Keratinocyte (primary cell): ENCODE data around the gene KPNA5. TPM values are rescaled to one million over a fixed set of nuclear protein-coding genes. Genes with fewer than 3 reads are reported as not detected.

ENCODE experiments used
- DNase-seq: peaks from one replicate; pipeline ENCODE4 v3.0.0-alpha.2; 2011; ENCODE audit warnings: low read depth, missing footprints, low spot score
- FAIRE-seq: peaks from 2 replicates; lab custom pipeline; 2011; peaks lifted over from hg19 to GRCh38; lab: Jason Lieb, UNC
- H2AFZ ChIP-seq: 2 replicates; pipeline ENCODE4 v1.6.0; 2012; ENCODE audit warnings: low read length, control low read depth, inconsistent platforms; ENCODE audit not compliant: control insufficient read depth
- H3K27ac ChIP-seq: 2 replicates; pipeline ENCODE4 v1.5.1; 2011; ENCODE audit warnings: low read length; ENCODE audit not compliant: control insufficient read depth, insufficient read depth
- H3K27me3 ChIP-seq: 3 replicates; pipeline ENCODE4 v1.6.0; 2011; ENCODE audit warnings: low read length; ENCODE audit not compliant: control insufficient read depth, insufficient read depth; ENCODE audit errors: extremely low read depth
- H3K36me3 ChIP-seq, 2 experiments: 2 replicates in 1 of 2; 3 replicates in 1 of 2; pipeline ENCODE4 v1.5.1; 2011; ENCODE audit warnings: low read length in 2 of 2, mild to moderate bottlenecking in 1 of 2; ENCODE audit not compliant: control insufficient read depth in 2 of 2, insufficient read depth in 2 of 2; ENCODE audit errors: extremely low read depth in 1 of 2
- H3K4me1 ChIP-seq: 3 replicates; pipeline ENCODE4 v1.5.1; 2011; ENCODE audit warnings: low read length; ENCODE audit not compliant: control insufficient read depth, insufficient read depth; ENCODE audit errors: extremely low read depth
- H3K4me2 ChIP-seq: 3 replicates; pipeline ENCODE4 v1.6.0; 2011; ENCODE audit warnings: low read depth, low read length; ENCODE audit not compliant: control insufficient read depth, insufficient read depth; ENCODE audit errors: extremely low read depth
- H3K4me3 ChIP-seq, 3 experiments: fragments of 200-600 bp in 1 of 3; sonication (generic) in 1 of 3; 2 replicates in 2 of 3; 3 replicates in 1 of 3; pipeline ENCODE4 v1.5.1; 2011 to 2016; ENCODE audit warnings: low read length in 3 of 3, mild to moderate bottlenecking in 3 of 3, control low read depth in 2 of 3, inconsistent platforms in 1 of 3, low read depth in 1 of 3, mixed read lengths in 1 of 3, mixed run types in 1 of 3, moderate library complexity in 1 of 3; ENCODE audit not compliant: control insufficient read depth in 2 of 3, insufficient read depth in 2 of 3; ENCODE audit errors: extremely low read depth in 1 of 3
- H3K79me2 ChIP-seq: 2 replicates; pipeline ENCODE4 v1.6.0; 2012; ENCODE audit warnings: low read length; ENCODE audit not compliant: control insufficient read depth, insufficient read depth
- H3K9ac ChIP-seq: 3 replicates; pipeline ENCODE4 v1.6.0; 2011; ENCODE audit warnings: low read length; ENCODE audit not compliant: control insufficient read depth, insufficient read depth; ENCODE audit errors: extremely low read depth
- H3K9me1 ChIP-seq: 3 replicates; pipeline ENCODE4 v1.6.0; 2011; ENCODE audit warnings: low read length; ENCODE audit not compliant: control insufficient read depth, insufficient read depth; ENCODE audit errors: extremely low read depth
- H3K9me3 ChIP-seq: 2 replicates; pipeline ENCODE4 v1.5.1; 2012; ENCODE audit warnings: low read depth, low read length; ENCODE audit not compliant: control insufficient read depth
- H4K20me1 ChIP-seq: 3 replicates; pipeline ENCODE4 v1.6.0; 2011; ENCODE audit warnings: low read length; ENCODE audit not compliant: control insufficient read depth, insufficient read depth; ENCODE audit errors: extremely low read depth
- EZH2 ChIP-seq: IDR thresholded peaks from one replicate; pipeline ENCODE4 v1.6.1; 2012; ENCODE audit warnings: inconsistent platforms, mild to moderate bottlenecking, low read length, moderate library complexity
- dilution Hi-C: fragments of 300-500 bp; cut with MboI; formaldehyde crosslinking; loops from one replicate; pipeline ENCODE4 v1.7.0; 2020; ENCODE audit warnings: low sequenced_read_pairs; ENCODE audit not compliant: extremely low pct_ligation_motif_present
- polyA plus RNA-seq, 5 experiments: library from polyadenylated mRNA; depleted of rRNA in 3 of 5; stranded (reverse) in 3 of 5; stranded (forward) in 1 of 5; unstranded in 1 of 5; fragments of >200 nt; gene quantifications; 1 replicate in 1 of 5; 2 replicates in 3 of 5; 3 replicates in 1 of 5; pipeline versions ENCODE4 v1.2.1 to v1.2.3, GENCODE V29; 2011 to 2012; ENCODE audit warnings: missing spikeins in 2 of 5, low read depth in 1 of 5, low replicate concordance in 1 of 5
- TF ChIP-seq, protein P1 (sequence below), 3 experiments: IDR thresholded peaks in 1 of 3; conservative IDR thresholded peaks in 1 of 3; optimal IDR thresholded peaks in 1 of 3; 2 replicates in 2 of 3; 3 replicates in 1 of 3; pipeline versions ENCODE3 to v1.5.1; 2011; ENCODE audit warnings: low read length in 3 of 3, mild to moderate bottlenecking in 3 of 3, moderate library complexity in 2 of 3, control low read depth in 1 of 3, inconsistent platforms in 1 of 3; ENCODE audit not compliant: insufficient read depth in 2 of 3; ENCODE audit errors: extremely low read depth in 1 of 3

KPNA5 gene
- polyA plus RNA-seq, 1 donor (not counting 4 experiments of a cell fraction or from before 2014, with no cell fraction given): 3.1 TPM

- no peaks in the 10 kb centered on the region for H3K9me3 ChIP-seq
- peak overlapping the region; percentile 95 for H3K4me2 ChIP-seq
- dilution Hi-C loops: no loop called here
- H3K79me2 ChIP-seq: peaks cover 66% of the 10 kb centered on the region
- H2AFZ ChIP-seq: no peak overlapping the region
- H3K9ac ChIP-seq: no peak overlapping the region
- H3K27ac ChIP-seq: peak overlapping the region; percentile 19
- TF ChIP-seq EZH2: no peak
- TF ChIP-seq, protein P1, sequence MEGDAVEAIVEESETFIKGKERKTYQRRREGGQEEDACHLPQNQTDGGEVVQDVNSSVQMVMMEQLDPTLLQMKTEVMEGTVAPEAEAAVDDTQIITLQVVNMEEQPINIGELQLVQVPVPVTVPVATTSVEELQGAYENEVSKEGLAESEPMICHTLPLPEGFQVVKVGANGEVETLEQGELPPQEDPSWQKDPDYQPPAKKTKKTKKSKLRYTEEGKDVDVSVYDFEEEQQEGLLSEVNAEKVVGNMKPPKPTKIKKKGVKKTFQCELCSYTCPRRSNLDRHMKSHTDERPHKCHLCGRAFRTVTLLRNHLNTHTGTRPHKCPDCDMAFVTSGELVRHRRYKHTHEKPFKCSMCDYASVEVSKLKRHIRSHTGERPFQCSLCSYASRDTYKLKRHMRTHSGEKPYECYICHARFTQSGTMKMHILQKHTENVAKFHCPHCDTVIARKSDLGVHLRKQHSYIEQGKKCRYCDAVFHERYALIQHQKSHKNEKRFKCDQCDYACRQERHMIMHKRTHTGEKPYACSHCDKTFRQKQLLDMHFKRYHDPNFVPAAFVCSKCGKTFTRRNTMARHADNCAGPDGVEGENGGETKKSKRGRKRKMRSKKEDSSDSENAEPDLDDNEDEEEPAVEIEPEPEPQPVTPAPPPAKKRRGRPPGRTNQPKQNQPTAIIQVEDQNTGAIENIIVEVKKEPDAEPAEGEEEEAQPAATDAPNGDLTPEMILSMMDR (optimal IDR thresholded peaks at IDR 0.05 in 1 of 3, IDR thresholded peaks at IDR 0.05 in 1 of 3, conservative IDR thresholded peaks at IDR 0.05 in 1 of 3; ENCODE audit: extremely low read depth in 1 of 3, insufficient read depth in 2 of 3, low read length in 3 of 3): no peak
- H3K4me3 ChIP-seq: peak overlapping the region in 2 of 3 experiments; percentile 78 to 94
- no peaks in the 10 kb centered on the region for H3K27me3 ChIP-seq
- DNase-seq (no peak), FAIRE-seq (no peak)
- H3K4me1 ChIP-seq: peaks cover 21% of the 10 kb centered on the region
- no peaks in the 10 kb centered on the region for H3K36me3 ChIP-seq
- no peaks in the 10 kb centered on the region for H4K20me1 ChIP-seq
- H3K9me1 ChIP-seq: no peaks in the 10 kb centered on the region
These were observed 14.1 kb upstream of the KPNA5 start for GRCh38 chr6:116666869-116667268.

GRCh38 chr6:116667623-116668022 lies 13.4 kb upstream of the KPNA5 start:
- Histone ChIP-seq H3K27ac (peak overlapping the region; percentile 94), H4K20me1 (no peaks in the 10 kb centered on the region), H2AFZ (peak overlapping the region; percentile 17), H3K9me1 (no peaks in the 10 kb centered on the region), H3K9me3 (no peaks in the 10 kb centered on the region), H3K9ac (peak overlapping the region; percentile 96), H3K27me3 (no peaks in the 10 kb centered on the region), H3K4me3 (peak overlapping the region; percentile 78 to 94 (median 88)), H3K4me1 (peaks cover 21% of the 10 kb centered on the region), H3K4me2 (peak overlapping the region; percentile 95), H3K36me3 (no peaks in the 10 kb centered on the region), H3K79me2 (peaks cover 59% of the 10 kb centered on the region)
- dilution Hi-C loops: no loop called here
- no peak for DNase-seq
- FAIRE-seq: no peak
- TF ChIP-seq, protein P1 (optimal IDR thresholded peaks at IDR 0.05 in 1 of 3, IDR thresholded peaks at IDR 0.05 in 1 of 3, conservative IDR thresholded peaks at IDR 0.05 in 1 of 3; ENCODE audit: extremely low read depth in 1 of 3, insufficient read depth in 2 of 3, low read length in 3 of 3): no peak
- no peak for TF ChIP-seq EZH2
